Panc1 (cell line): ENCODE data around the gene CCDC83.

Experiments
- POLR2AphosphoS5 ChIP-seq: IDR thresholded peaks from 2 replicates; pipeline ENCODE4 v1.6.1; 2012; ENCODE audit warnings: mild to moderate bottlenecking, low read depth, low read length, moderate library complexity
- TF ChIP-seq, protein P1 (sequence below): fragments of 450-650 bp; IDR thresholded peaks from 2 replicates; pipeline ENCODE4 v1.5.1; 2017; ENCODE audit warnings: mild to moderate bottlenecking

DNA sequence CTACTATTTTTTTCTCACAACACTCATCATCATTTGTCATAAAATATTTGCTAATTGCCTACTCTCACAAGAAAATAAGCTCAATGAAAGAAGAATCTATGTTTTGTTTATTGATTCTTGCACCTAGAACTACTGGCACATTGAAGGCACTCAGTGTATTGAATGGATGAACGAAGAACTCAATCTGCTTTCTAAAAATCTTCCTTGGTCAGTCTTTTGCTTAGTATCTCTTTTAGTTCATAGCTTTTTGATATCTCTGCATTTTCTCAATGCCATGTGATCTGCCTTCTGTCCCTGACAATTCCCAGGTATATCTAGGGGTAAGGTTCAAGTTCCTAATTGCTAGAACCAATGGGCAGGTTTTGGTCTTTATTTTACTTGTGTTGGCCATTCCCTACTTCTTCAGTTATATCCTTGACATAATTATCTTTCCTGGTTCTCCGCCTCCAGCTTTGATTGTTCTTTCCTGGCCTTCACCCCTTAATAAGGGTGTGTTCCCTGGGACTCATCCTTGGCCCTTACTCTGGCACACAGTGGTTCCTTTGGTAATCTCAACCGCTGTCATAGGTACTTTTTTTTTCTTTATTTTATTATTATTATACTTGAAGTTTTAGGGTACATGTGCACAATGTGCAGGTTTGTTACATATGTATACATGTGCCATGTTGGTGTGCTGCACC is 96.4 kb downstream of the CCDC83 start:
- TF ChIP-seq POLR2AphosphoS5 = peak; percentile 52; the same call in 1 of the 2 replicates
- TF ChIP-seq, protein P1, sequence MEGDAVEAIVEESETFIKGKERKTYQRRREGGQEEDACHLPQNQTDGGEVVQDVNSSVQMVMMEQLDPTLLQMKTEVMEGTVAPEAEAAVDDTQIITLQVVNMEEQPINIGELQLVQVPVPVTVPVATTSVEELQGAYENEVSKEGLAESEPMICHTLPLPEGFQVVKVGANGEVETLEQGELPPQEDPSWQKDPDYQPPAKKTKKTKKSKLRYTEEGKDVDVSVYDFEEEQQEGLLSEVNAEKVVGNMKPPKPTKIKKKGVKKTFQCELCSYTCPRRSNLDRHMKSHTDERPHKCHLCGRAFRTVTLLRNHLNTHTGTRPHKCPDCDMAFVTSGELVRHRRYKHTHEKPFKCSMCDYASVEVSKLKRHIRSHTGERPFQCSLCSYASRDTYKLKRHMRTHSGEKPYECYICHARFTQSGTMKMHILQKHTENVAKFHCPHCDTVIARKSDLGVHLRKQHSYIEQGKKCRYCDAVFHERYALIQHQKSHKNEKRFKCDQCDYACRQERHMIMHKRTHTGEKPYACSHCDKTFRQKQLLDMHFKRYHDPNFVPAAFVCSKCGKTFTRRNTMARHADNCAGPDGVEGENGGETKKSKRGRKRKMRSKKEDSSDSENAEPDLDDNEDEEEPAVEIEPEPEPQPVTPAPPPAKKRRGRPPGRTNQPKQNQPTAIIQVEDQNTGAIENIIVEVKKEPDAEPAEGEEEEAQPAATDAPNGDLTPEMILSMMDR = no peak
